ENCODE results near the gene HTR3A.

- TF ChIP-seq POLR2A (IDR thresholded peaks at IDR 0.05; ENCODE audit: low read length) (no peak), GATA1 (IDR thresholded peaks at IDR 0.05; ENCODE audit: low read depth, low read length) (no peak)
Observed at GRCh38 chr11:114016986-114017385, 42.1 kb downstream of the HTR3A start.
